GM12872 (cell line): ENCODE measurements around the gene CDRT15.
A peak's percentile ranks its signal among the peaks of the same experiment; 100 is the strongest.

ENCODE experiments used
- TF ChIP-seq, protein P1 (sequence below): IDR thresholded peaks from 3 replicates; pipeline ENCODE4 v1.5.1; 2011; ENCODE audit warnings: low read depth, mild to moderate bottlenecking, low read length, moderate library complexity; ENCODE audit not compliant: insufficient read depth

CDRT15 gene

GRCh38 chr17:14196377-14196997, 40.2 kb downstream of the CDRT15 start:
- TF ChIP-seq, protein P1, sequence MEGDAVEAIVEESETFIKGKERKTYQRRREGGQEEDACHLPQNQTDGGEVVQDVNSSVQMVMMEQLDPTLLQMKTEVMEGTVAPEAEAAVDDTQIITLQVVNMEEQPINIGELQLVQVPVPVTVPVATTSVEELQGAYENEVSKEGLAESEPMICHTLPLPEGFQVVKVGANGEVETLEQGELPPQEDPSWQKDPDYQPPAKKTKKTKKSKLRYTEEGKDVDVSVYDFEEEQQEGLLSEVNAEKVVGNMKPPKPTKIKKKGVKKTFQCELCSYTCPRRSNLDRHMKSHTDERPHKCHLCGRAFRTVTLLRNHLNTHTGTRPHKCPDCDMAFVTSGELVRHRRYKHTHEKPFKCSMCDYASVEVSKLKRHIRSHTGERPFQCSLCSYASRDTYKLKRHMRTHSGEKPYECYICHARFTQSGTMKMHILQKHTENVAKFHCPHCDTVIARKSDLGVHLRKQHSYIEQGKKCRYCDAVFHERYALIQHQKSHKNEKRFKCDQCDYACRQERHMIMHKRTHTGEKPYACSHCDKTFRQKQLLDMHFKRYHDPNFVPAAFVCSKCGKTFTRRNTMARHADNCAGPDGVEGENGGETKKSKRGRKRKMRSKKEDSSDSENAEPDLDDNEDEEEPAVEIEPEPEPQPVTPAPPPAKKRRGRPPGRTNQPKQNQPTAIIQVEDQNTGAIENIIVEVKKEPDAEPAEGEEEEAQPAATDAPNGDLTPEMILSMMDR = peak; percentile 44; the same call in 1 of the 3 replicates
